Measurements from ENCODE around the gene SPATA31E1.
"Not testable (repeated sequence)": the region's sequence is repeated elsewhere in the genome, so short reads cannot be mapped to it uniquely, and the experiment has no call there.

Gene SPATA31E1

GRCh38 chr9:87849144-87849758 is 33.4 kb upstream of the SPATA31E1 start:
- no peak overlapping the region for H3K23ac ChIP-seq (ENCODE audit: low read depth, low read length, poor library complexity)
- no peak overlapping the region for H3K18ac ChIP-seq (ENCODE audit: low read length)
- no peaks in the 10 kb centered on the region for H3K79me1 ChIP-seq (ENCODE audit: low read depth, low read length)
- H3K4me1 ChIP-seq (ENCODE audit: control insufficient read depth in 2 of 2, insufficient read depth in 1 of 2, low read depth in 1 of 2, low read length in 2 of 2), result peaks cover 0 to 2% of the 10 kb centered on the region in 2 donors
- no peak overlapping the region for H3K9ac ChIP-seq (ENCODE audit: low read depth, low read length, poor library complexity)
- no peak overlapping the region for H3K4ac ChIP-seq (ENCODE audit: low read length)
- H3K4me3 ChIP-seq (ENCODE audit: low read length in 2 of 2), result no peak overlapping the region
- peaks cover 0 to 4% (median 0%) of the 10 kb centered on the region in 3 experiments for H3K27me3 ChIP-seq (ENCODE audit: control insufficient read depth in 3 of 3, insufficient read depth in 3 of 3, low read depth in 1 of 3, low read length in 3 of 3)
- WGBS, 2 donors (ENCODE audit: extremely low coverage in 2 of 2, insufficient read length in 2 of 2, insufficient replicate concordance in 1 of 2), result no CpG with 5 or more reads among the region's 3 CpGs
- no peak overlapping the region for H2AK5ac ChIP-seq (ENCODE audit: low read depth, low read length)
- no peak overlapping the region for H2BK12ac ChIP-seq (ENCODE audit: low read length)
- DNase-seq (ENCODE audit: low spot score), result no peak
- no peak overlapping the region for H2BK120ac ChIP-seq (ENCODE audit: low read depth, low read length)
- no peak overlapping the region for H2AFZ ChIP-seq (ENCODE audit: low read length)
- no peak overlapping the region for H3K14ac ChIP-seq (ENCODE audit: low read length)
- no peak overlapping the region for H4K8ac ChIP-seq (ENCODE audit: low read depth, low read length)
- H2BK5ac ChIP-seq (ENCODE audit: low read length), result no peak overlapping the region
- H4K91ac ChIP-seq (ENCODE audit: low read depth, low read length, poor library complexity), result no peak overlapping the region
- H2BK15ac ChIP-seq (ENCODE audit: low read length), result no peak overlapping the region
- H3K9me3 ChIP-seq (replicated peaks in 1 of 2; ENCODE audit: control insufficient read depth in 2 of 2, insufficient read depth in 1 of 2, low read depth in 1 of 2, low read length in 2 of 2), result no peaks in the 10 kb centered on the region
- H3K4me2 ChIP-seq (ENCODE audit: insufficient read depth, low read length, poor library complexity, severe bottlenecking), result no peak overlapping the region
- H3K27ac ChIP-seq (replicated peaks; ENCODE audit: low read length), result no peak overlapping the region
- no peaks in the 10 kb centered on the region for H3K36me3 ChIP-seq (replicated peaks in 1 of 2; ENCODE audit: control insufficient read depth in 2 of 2, insufficient read depth in 2 of 2, low read length in 2 of 2)

DNA sequence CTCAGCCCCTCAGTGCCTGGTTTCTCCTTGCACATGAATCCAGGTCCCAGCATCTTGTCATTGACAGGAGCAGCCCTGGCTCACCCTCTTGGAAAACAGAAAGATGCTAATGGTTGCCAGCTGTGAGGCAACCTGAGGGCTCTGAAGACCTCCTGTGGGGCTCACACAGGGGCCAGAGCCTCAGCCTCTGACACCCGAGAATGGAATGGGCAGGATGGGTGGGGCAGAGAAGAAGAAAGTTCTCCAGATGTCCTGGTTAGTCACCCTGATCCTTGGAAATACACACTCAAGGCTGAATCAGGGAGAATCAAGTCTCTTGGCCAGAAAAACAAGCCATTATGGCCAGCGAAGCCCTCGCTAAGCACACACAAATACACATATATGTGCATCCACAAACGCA is 32.3 kb upstream of the SPATA31E1 start:
- H3K4me2 ChIP-seq (ENCODE audit: insufficient read depth, low read length, poor library complexity, severe bottlenecking), result no peak overlapping the region
- H3K4ac ChIP-seq (ENCODE audit: low read length), result no peak overlapping the region
- no peak overlapping the region for H2AK5ac ChIP-seq (ENCODE audit: low read depth, low read length)
- H2BK12ac ChIP-seq (ENCODE audit: low read length), result no peak overlapping the region
- no peak overlapping the region for H3K23ac ChIP-seq (ENCODE audit: low read depth, low read length, poor library complexity)
- peaks cover 0 to 2% of the 10 kb centered on the region in 2 donors for H3K4me1 ChIP-seq (ENCODE audit: control insufficient read depth in 2 of 2, insufficient read depth in 1 of 2, low read depth in 1 of 2, low read length in 2 of 2)
- no peak overlapping the region for H3K9ac ChIP-seq (ENCODE audit: low read depth, low read length, poor library complexity)
- no peak overlapping the region for H2BK15ac ChIP-seq (ENCODE audit: low read length)
- no peak overlapping the region for H3K27ac ChIP-seq (replicated peaks; ENCODE audit: low read length)
- no peaks in the 10 kb centered on the region for H3K36me3 ChIP-seq (replicated peaks in 1 of 2; ENCODE audit: control insufficient read depth in 2 of 2, insufficient read depth in 2 of 2, low read length in 2 of 2)
- H3K14ac ChIP-seq (ENCODE audit: low read length), result no peak overlapping the region
- H2BK120ac ChIP-seq (ENCODE audit: low read depth, low read length), result no peak overlapping the region
- no peak overlapping the region for H3K18ac ChIP-seq (ENCODE audit: low read length)
- no peaks in the 10 kb centered on the region for H3K9me3 ChIP-seq (replicated peaks in 1 of 2; ENCODE audit: control insufficient read depth in 2 of 2, insufficient read depth in 1 of 2, low read depth in 1 of 2, low read length in 2 of 2)
- H3K79me1 ChIP-seq (ENCODE audit: low read depth, low read length), result no peaks in the 10 kb centered on the region
- no peak overlapping the region for H4K8ac ChIP-seq (ENCODE audit: low read depth, low read length)
- H2AFZ ChIP-seq (ENCODE audit: low read length), result no peak overlapping the region
- no peak overlapping the region for H3K4me3 ChIP-seq (ENCODE audit: low read length in 2 of 2)
- DNase-seq (ENCODE audit: low spot score), result no peak
- peaks cover 0 to 4% (median 0%) of the 10 kb centered on the region in 3 experiments for H3K27me3 ChIP-seq (ENCODE audit: control insufficient read depth in 3 of 3, insufficient read depth in 3 of 3, low read depth in 1 of 3, low read length in 3 of 3)
- no peak overlapping the region for H2BK5ac ChIP-seq (ENCODE audit: low read length)
- no peak overlapping the region for H4K91ac ChIP-seq (ENCODE audit: low read depth, low read length, poor library complexity)
- no CpG with 5 or more reads among the region's 4 CpGs for WGBS, 2 donors (ENCODE audit: extremely low coverage in 2 of 2, insufficient read length in 2 of 2, insufficient replicate concordance in 1 of 2)

- not testable (repeated sequence) for H3K14ac ChIP-seq (ENCODE audit: low read length); H3K27me3 ChIP-seq (ENCODE audit: control insufficient read depth in 3 of 3, insufficient read depth in 3 of 3, low read depth in 1 of 3, low read length in 3 of 3); H2BK15ac ChIP-seq (ENCODE audit: low read length); H4K8ac ChIP-seq (ENCODE audit: low read depth, low read length); H2AFZ ChIP-seq (ENCODE audit: low read length); H3K4me1 ChIP-seq (ENCODE audit: control insufficient read depth in 2 of 2, insufficient read depth in 1 of 2, low read depth in 1 of 2, low read length in 2 of 2); DNase-seq (ENCODE audit: low spot score); H3K36me3 ChIP-seq (replicated peaks in 1 of 2; ENCODE audit: control insufficient read depth in 2 of 2, insufficient read depth in 2 of 2, low read length in 2 of 2); H2BK12ac ChIP-seq (ENCODE audit: low read length); H2BK5ac ChIP-seq (ENCODE audit: low read length); H3K9ac ChIP-seq (ENCODE audit: low read depth, low read length, poor library complexity); H2AK5ac ChIP-seq (ENCODE audit: low read depth, low read length); H3K27ac ChIP-seq (replicated peaks; ENCODE audit: low read length); H3K9me3 ChIP-seq (replicated peaks in 1 of 2; ENCODE audit: control insufficient read depth in 2 of 2, insufficient read depth in 1 of 2, low read depth in 1 of 2, low read length in 2 of 2); H3K4ac ChIP-seq (ENCODE audit: low read length); H4K91ac ChIP-seq (ENCODE audit: low read depth, low read length, poor library complexity); H3K4me2 ChIP-seq (ENCODE audit: insufficient read depth, low read length, poor library complexity, severe bottlenecking); H2BK120ac ChIP-seq (ENCODE audit: low read depth, low read length); H3K23ac ChIP-seq (ENCODE audit: low read depth, low read length, poor library complexity); H3K4me3 ChIP-seq (ENCODE audit: low read length in 2 of 2); H3K18ac ChIP-seq (ENCODE audit: low read length); H3K79me1 ChIP-seq (ENCODE audit: low read depth, low read length)
- WGBS, 2 donors (ENCODE audit: extremely low coverage in 2 of 2, insufficient read length in 2 of 2, insufficient replicate concordance in 1 of 2), result no CpG with 5 or more reads among the region's 4 CpGs
These were observed 31.5 kb upstream of the SPATA31E1 start for GRCh38 chr9:87851186-87851585.

- Histone ChIP-seq H3K23ac (ENCODE audit: low read depth, low read length, poor library complexity) (no peak overlapping the region), H2AK5ac (ENCODE audit: low read depth, low read length) (no peak overlapping the region), H3K4ac (ENCODE audit: low read length) (no peak overlapping the region), H2BK12ac (ENCODE audit: low read length) (no peak overlapping the region), H3K18ac (ENCODE audit: low read length) (no peak overlapping the region), H3K79me1 (ENCODE audit: low read depth, low read length) (no peaks in the 10 kb centered on the region), H3K9me3 (replicated peaks in 1 of 2; ENCODE audit: control insufficient read depth in 2 of 2, insufficient read depth in 1 of 2, low read depth in 1 of 2, low read length in 2 of 2) (peaks cover 0 to 3% of the 10 kb centered on the region in 2 donors), H3K4me3 (ENCODE audit: low read length in 2 of 2) (no peak overlapping the region), H3K4me1 (ENCODE audit: control insufficient read depth in 2 of 2, insufficient read depth in 1 of 2, low read depth in 1 of 2, low read length in 2 of 2) (peaks cover 0 to 2% of the 10 kb centered on the region in 2 donors), H4K8ac (ENCODE audit: low read depth, low read length) (no peak overlapping the region), H3K27me3 (ENCODE audit: control insufficient read depth in 3 of 3, insufficient read depth in 3 of 3, low read depth in 1 of 3, low read length in 3 of 3) (peaks cover 0 to 4% (median 0%) of the 10 kb centered on the region in 3 experiments), H2BK15ac (ENCODE audit: low read length) (no peak overlapping the region), H3K9ac (ENCODE audit: low read depth, low read length, poor library complexity) (no peak overlapping the region), H3K14ac (ENCODE audit: low read length) (no peak overlapping the region), H3K27ac (replicated peaks; ENCODE audit: low read length) (no peak overlapping the region), H3K4me2 (ENCODE audit: insufficient read depth, low read length, poor library complexity, severe bottlenecking) (no peak overlapping the region), H3K36me3 (replicated peaks in 1 of 2; ENCODE audit: control insufficient read depth in 2 of 2, insufficient read depth in 2 of 2, low read length in 2 of 2) (no peaks in the 10 kb centered on the region), H2BK120ac (ENCODE audit: low read depth, low read length) (no peak overlapping the region), H2BK5ac (ENCODE audit: low read length) (no peak overlapping the region), H2AFZ (ENCODE audit: low read length) (no peak overlapping the region), H4K91ac (ENCODE audit: low read depth, low read length, poor library complexity) (no peak overlapping the region)
- no peak for DNase-seq (ENCODE audit: low spot score)
- no CpG with 5 or more reads among the region's 7 CpGs for WGBS, 2 donors (ENCODE audit: extremely low coverage in 2 of 2, insufficient read length in 2 of 2, insufficient replicate concordance in 1 of 2)
These were observed 29.4 kb upstream of the SPATA31E1 start for GRCh38 chr9:87853302-87853701.
